HT-29 (cell line): Measurements from ENCODE around the gene CORO2B. TPM values are rescaled to one million over a fixed set of nuclear protein-coding genes. Genes with fewer than 3 reads are reported as not detected.

ENCODE experiments used
- DNase-seq: peaks from one replicate; pipeline ENCODE4 v3.0.0-alpha.2; 2015; ENCODE audit warnings: low spot score
- total RNA-seq: library from RNA; depleted of rRNA; stranded (reverse); fragments of >200 nt; shearing (Covaris generic); gene quantifications from 2 replicates; pipeline ENCODE4 v1.2.3, GENCODE V29; 2014

Gene CORO2B
- total RNA-seq, 1 experiment from 2014 or later = not detected

GRCh38 chr15:68626283-68626682, 47.5 kb downstream of the CORO2B start:
- no peak for DNase-seq

GRCh38 chr15:68626739-68627138, 47.9 kb downstream of the CORO2B start:
- no peak for DNase-seq

GRCh38 chr15:68627476-68627875, 48.7 kb downstream of the CORO2B start:
- DNase-seq = no peak

GRCh38 chr15:68627995-68628394, 49.2 kb downstream of the CORO2B start:
- DNase-seq = no peak

GRCh38 chr15:68629519-68630210, 50.9 kb downstream of the CORO2B start:
- DNase-seq = no peak

- DNase-seq = no peak
These were observed 51.4 kb downstream of the CORO2B start for GRCh38 chr15:68630211-68630555.

- no peak for DNase-seq
These were observed 52.0 kb downstream of the CORO2B start for GRCh38 chr15:68630836-68631235.

- no peak for DNase-seq
These were observed 52.8 kb downstream of the CORO2B start for GRCh38 chr15:68631601-68632051.

GRCh38 chr15:68632101-68632500, 53.3 kb downstream of the CORO2B start:
- no peak for DNase-seq

GRCh38 chr15:68633231-68634121, 54.7 kb downstream of the CORO2B start:
- no peak for DNase-seq

GRCh38 chr15:68634122-68634482, 55.3 kb downstream of the CORO2B start:
- DNase-seq = no peak

GRCh38 chr15:68634531-68634930, 55.7 kb downstream of the CORO2B start:
- no peak for DNase-seq

GRCh38 chr15:68635141-68635540, 56.3 kb downstream of the CORO2B start:
- DNase-seq = no peak

- DNase-seq = no peak
These were observed 57.5 kb downstream of the CORO2B start for GRCh38 chr15:68636256-68636655.

GRCh38 chr15:68637767-68638404, 59.1 kb downstream of the CORO2B start:
- no peak for DNase-seq

- no peak for DNase-seq
These were observed 60.2 kb downstream of the CORO2B start for GRCh38 chr15:68638953-68639515.

GRCh38 chr15:68639926-68640600, 61.3 kb downstream of the CORO2B start:
- DNase-seq = no peak

GRCh38 chr15:68640791-68641331, 62.1 kb downstream of the CORO2B start:
- no peak for DNase-seq

- no peak for DNase-seq
These were observed 62.6 kb downstream of the CORO2B start for GRCh38 chr15:68641376-68641775.

- DNase-seq = no peak
These were observed 63.7 kb downstream of the CORO2B start for GRCh38 chr15:68642491-68642845.

GRCh38 chr15:68643216-68643830, 64.5 kb downstream of the CORO2B start:
- no peak for DNase-seq
